ENCODE results near the gene PRKCI. TPM values are rescaled to one million over a fixed set of nuclear protein-coding genes. Genes with fewer than 3 reads are reported as not detected.
"Not testable (repeated sequence)": the region's sequence is repeated elsewhere in the genome, so short reads cannot be mapped to it uniquely, and the experiment has no call there.

Gene PRKCI
- total RNA-seq, 1 experiment from 2014 or later, result 25.2 TPM

GRCh38 chr3:170205302-170205701 lies 16.9 kb upstream of the PRKCI start:
- DNase-seq (ENCODE audit: low read depth, low spot score) (no peak), ATAC-seq (no peak)
- CTCF ChIA-PET, result no interaction called here
- BruUV-seq (replicated peaks), result no TSS peak
- intact Hi-C loops (cut with micrococcal nuclease), result no loop called here
- Histone ChIP-seq H3K4me3 (replicated peaks in 1 of 2; ENCODE audit: low read depth in 1 of 2, low read length in 2 of 2) (no peak overlapping the region), H3K9me3 (ENCODE audit: control insufficient read depth in 1 of 2, insufficient read depth in 1 of 2, low read depth in 1 of 2, low read length in 2 of 2) (no peaks in the 10 kb centered on the region), H3K36me3 (ENCODE audit: control insufficient read depth in 1 of 2, insufficient read depth in 2 of 2, low read length in 2 of 2) (no peaks in the 10 kb centered on the region), H3K4me1 (ENCODE audit: control insufficient read depth in 1 of 2, insufficient read depth in 2 of 2, low read length in 2 of 2) (no peaks in the 10 kb centered on the region), H3K79me2 (ENCODE audit: insufficient read depth, low read length) (no peaks in the 10 kb centered on the region), H3K4me2 (ENCODE audit: low read length) (no peak overlapping the region), H4K20me1 (ENCODE audit: insufficient read depth) (no peaks in the 10 kb centered on the region), H3K9ac (ENCODE audit: low read length) (no peak overlapping the region), H3K9me2 (ENCODE audit: insufficient read depth) (no peaks in the 10 kb centered on the region), H2AFZ (ENCODE audit: low read depth, low read length, poor library complexity, severe bottlenecking) (no peak overlapping the region), H3K27me3 (ENCODE audit: insufficient read depth, low read length) (no peaks in the 10 kb centered on the region), H3K27ac (ENCODE audit: low read depth, low read length) (no peak overlapping the region)
- TF ChIP-seq POLR2A (IDR thresholded peaks at IDR 0.05; ENCODE audit: borderline replicate concordance, extremely low read depth, insufficient read depth, insufficient read length) (no peak), EZH2phosphoT487 (IDR thresholded peaks at IDR 0.05; ENCODE audit: borderline replicate concordance) (no peak), CBX3 (IDR thresholded peaks at IDR 0.05; ENCODE audit: low read depth) (no peak), TCF7L2 (IDR thresholded peaks at IDR 0.05; ENCODE audit: borderline replicate concordance, extremely low read depth, insufficient read depth, insufficient read length) (no peak), RAD21 (IDR thresholded peaks at IDR 0.05; ENCODE audit: low read depth) (no peak), ATF3 (IDR thresholded peaks at IDR 0.05) (no peak), JUND (IDR thresholded peaks at IDR 0.05) (no peak), MAX (IDR thresholded peaks at IDR 0.05) (no peak), FOSL1 (IDR thresholded peaks at IDR 0.05; ENCODE audit: low read depth) (no peak), REST (IDR thresholded peaks at IDR 0.05; ENCODE audit: low read depth) (no peak), SP1 (IDR thresholded peaks at IDR 0.05; ENCODE audit: low read depth) (no peak), YY1 (IDR thresholded peaks at IDR 0.05; ENCODE audit: extremely low read depth, insufficient replicate concordance, low read depth, low read length) (no peak), ELF1 (IDR thresholded peaks at IDR 0.05; ENCODE audit: borderline replicate concordance, low read depth) (no peak), SIN3A (IDR thresholded peaks at IDR 0.05; ENCODE audit: low read depth) (no peak), CEBPB (IDR thresholded peaks at IDR 0.05; ENCODE audit: low read depth) (no peak), ZNF274 (IDR thresholded peaks at IDR 0.05; ENCODE audit: low read depth, low read length) (no peak), EZH2 (IDR thresholded peaks at IDR 0.05) (no peak)
- RAD21 ChIA-PET (ENCODE audit: low non-redundant PET in 1 of 2, low total read pairs in 2 of 2, uncharacterized antibody in 2 of 2, unreplicated experiment in 2 of 2), result no interaction called here
- POLR2A ChIA-PET, result no interaction called here

- H3K27ac ChIP-seq (ENCODE audit: low read depth, low read length); H2AFZ ChIP-seq (ENCODE audit: low read depth, low read length, poor library complexity, severe bottlenecking); DNase-seq (ENCODE audit: low read depth, low spot score); CTCF ChIA-PET; H3K36me3 ChIP-seq (ENCODE audit: control insufficient read depth in 1 of 2, insufficient read depth in 2 of 2, low read length in 2 of 2); BruUV-seq (replicated peaks); H3K27me3 ChIP-seq (ENCODE audit: insufficient read depth, low read length); ATAC-seq; H3K9ac ChIP-seq (ENCODE audit: low read length); H3K79me2 ChIP-seq (ENCODE audit: insufficient read depth, low read length); H3K4me3 ChIP-seq (replicated peaks in 1 of 2; ENCODE audit: low read depth in 1 of 2, low read length in 2 of 2); intact Hi-C loops (cut with micrococcal nuclease); H3K4me2 ChIP-seq (ENCODE audit: low read length); POLR2A ChIA-PET; H3K9me3 ChIP-seq (ENCODE audit: control insufficient read depth in 1 of 2, insufficient read depth in 1 of 2, low read depth in 1 of 2, low read length in 2 of 2); H3K9me2 ChIP-seq (ENCODE audit: insufficient read depth); H3K4me1 ChIP-seq (ENCODE audit: control insufficient read depth in 1 of 2, insufficient read depth in 2 of 2, low read length in 2 of 2); H4K20me1 ChIP-seq (ENCODE audit: insufficient read depth): not testable (repeated sequence)
- RAD21 ChIA-PET (ENCODE audit: low non-redundant PET in 1 of 2, low total read pairs in 2 of 2, uncharacterized antibody in 2 of 2, unreplicated experiment in 2 of 2), result interaction anchor here in 1 of 2 experiments (0.5 kb wide), 1 partner anchor 461 kb away, joined by 3 read pairs; no protein-coding TSS in a partner anchor
These were observed 16.0 kb upstream of the PRKCI start for GRCh38 chr3:170206164-170206762.

All from HCT116 (cell line).